Fibroblast of skin of left biceps (primary cell): ENCODE data around the gene ZNF804B.

Experiments
- DNase-seq, 2 experiments: peaks; one replicate each; pipeline ENCODE4 v3.0.0-alpha.2; 2013; ENCODE audit warnings: low read depth in 2 of 2

The ZNF804B gene

DNA sequence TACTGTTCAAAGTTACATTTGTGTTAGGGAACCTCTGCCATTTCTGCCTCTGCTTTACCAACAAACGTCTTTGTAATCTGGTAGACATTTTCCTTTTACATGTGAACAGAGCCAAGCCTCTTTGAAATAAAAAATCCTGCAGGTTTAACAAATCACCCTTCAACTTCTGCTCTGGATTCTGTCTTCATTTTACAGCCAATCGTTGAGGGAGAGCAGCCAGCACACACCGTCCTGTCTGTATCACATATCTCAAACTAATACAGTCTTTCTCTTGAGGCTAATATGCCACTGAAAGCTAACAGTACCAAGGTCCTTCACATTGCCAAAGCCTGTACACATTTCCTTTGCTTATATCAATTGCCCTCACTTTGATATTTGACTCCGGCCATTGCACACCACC, 504.6 kb downstream of the ZNF804B start:
- DNase-seq = no peak

DNA sequence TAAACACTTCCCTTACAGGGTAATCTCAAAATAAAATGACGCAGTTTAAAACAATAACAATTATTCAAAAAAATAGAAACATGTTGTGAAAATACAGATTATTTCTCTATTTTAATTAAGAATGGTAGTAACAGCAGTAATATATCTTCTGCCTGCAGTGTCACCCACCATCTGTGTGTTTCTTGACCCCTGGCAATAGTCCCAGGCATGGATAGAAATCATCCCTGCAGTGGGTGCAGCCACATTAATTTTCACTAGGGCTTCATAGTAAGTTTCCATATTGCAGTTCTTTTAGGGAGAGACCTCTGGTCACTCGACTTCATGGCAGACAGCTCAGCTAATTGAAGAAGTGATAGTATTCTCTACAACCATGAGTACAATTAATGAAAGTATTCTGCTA, 506.1 kb downstream of the ZNF804B start:
- no peak for DNase-seq

DNA sequence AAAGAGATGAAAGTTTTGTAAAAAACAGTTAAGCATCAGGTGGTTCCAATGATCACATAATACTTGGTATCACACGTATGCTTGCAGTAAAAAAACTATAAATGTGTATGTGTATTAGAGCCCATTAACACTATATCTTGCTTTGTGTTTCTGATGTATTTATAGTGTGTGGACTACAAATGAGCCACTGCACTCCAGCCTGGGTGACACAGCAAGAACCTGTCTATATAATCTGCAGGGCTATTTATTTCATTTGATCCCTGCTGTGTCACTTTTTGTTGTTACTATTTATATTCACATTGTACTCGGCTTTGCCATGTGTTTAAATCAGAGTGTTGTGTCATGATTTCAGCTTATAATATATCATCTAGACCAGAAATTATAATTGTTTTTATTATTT, 523.8 kb downstream of the ZNF804B start:
- DNase-seq = no peak

DNA sequence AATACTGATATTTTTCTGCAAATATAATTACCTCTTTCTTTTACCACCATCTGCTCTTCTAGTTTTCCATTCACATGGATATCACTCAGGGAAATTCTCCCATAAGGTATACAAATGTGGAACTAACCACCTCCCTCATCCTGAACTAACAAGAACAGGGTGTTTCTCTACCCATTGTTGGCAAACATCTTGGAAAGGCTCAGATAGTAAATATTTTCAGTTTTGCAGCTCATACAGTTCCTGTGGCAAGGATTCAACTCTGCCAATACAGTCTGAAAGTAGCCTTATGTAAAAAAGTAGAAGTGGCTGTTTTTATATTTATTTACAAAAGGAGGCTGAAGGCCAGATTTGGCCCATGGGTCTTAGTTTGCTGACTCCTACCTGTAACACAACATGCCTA, 549.0 kb downstream of the ZNF804B start:
- DNase-seq = no peak

DNA sequence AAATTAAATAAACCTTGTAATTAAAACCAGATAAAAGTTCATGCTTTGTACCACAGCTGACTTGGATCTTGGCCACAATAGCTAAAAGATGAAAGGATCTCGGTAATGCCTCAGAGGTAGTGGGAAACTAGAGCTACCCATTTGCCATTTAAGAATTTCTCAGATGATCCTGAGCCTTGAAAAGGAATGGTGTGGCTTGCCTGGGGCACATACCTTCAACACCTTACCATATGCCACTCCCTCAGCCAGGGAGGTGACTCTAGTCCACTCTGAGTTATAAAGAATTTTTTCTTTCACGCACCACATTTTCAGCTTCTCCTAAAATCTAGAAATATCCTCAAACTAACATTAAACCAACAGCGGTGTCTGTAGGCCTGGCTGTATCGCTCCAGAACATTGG, 552.4 kb downstream of the ZNF804B start:
- DNase-seq = no peak

DNA sequence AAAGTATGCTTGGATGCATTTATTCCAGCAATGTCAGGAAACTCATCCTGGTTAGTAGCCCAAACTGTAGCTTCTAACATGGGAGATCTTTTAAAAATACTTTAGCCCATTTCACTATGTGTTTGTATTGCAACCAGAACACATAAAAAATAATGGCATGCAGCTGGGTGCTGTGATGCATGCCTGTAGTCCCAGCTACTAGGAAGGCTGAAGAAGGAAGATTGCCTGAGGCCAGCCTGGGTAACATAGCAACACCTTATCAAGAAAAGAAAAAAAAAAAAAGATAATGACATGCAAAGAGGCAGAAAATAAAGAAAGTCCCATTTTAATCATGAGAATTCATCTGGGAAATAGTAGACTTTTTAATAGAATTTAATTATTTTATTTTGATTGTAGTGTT, 553.1 kb downstream of the ZNF804B start:
- no peak for DNase-seq

DNA sequence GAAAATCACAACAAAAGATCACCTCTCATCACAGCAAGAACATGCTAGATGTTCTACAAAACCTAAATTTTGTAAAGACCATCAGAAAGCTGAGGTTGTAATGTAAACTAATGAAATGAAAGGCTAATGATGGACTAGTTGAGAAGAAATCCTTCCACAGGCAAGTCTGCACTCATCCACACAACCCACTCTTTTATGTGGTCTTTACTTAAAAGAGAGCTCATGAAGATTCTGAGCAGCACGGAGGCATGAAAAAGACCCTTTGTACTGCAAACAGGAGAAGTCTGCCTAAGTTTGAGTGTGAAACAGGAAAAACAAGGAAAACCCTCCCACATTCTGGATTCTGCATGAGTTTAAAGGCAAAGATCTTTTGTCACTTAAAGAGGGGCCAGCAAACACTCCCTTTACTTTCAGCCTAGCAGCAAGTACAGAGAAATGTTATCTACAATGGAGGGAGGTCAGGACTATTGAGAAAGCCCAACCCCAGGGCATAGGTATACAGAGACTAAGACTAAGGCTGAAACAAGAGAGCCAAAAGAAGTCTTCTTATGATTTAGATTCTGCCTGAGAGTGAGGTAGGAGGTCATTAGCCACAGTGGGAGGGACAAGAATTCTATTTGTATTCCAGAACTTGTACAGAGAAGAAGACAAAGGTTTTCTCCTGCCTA, 557.2 kb downstream of the ZNF804B start:
- no peak for DNase-seq

DNA sequence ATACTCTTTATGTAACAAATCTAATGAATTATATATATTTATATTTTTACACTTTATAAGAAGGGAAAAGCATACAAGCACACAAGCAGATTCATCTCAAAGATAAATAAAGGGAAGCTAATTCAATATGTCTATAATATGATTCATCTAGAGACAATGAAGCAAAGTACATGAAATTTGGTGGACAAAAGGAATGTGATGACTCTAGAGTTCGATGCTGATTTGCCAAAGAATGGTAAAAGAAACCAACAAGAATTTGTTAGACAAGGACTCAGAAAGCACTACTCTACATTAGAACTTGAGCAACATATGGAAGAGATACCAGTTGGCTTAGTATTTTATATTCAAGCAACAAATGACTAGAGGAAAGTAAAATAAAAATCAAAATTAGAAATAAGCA, 572.5 kb downstream of the ZNF804B start:
- peak; percentile 45 for DNase-seq

DNA sequence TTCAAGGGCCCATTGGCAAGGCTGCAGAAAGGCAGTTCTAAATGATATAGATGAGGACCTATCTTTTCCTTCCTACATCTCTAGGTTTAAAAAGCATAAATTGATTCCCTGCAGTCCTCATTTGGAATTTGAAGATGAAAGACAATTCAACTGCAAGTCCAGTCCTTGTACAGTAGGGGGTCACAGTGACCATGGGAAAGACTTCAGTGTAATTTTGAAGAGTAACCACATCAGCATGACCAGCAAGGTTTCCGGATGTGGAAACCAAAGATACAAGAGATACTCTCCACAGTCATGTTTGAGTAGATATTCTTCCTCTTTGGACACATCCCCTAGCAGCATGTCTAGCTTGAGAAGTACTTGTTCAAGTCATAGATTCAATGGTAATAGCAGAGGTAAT, 575.3 kb downstream of the ZNF804B start:
- no peak for DNase-seq

DNA sequence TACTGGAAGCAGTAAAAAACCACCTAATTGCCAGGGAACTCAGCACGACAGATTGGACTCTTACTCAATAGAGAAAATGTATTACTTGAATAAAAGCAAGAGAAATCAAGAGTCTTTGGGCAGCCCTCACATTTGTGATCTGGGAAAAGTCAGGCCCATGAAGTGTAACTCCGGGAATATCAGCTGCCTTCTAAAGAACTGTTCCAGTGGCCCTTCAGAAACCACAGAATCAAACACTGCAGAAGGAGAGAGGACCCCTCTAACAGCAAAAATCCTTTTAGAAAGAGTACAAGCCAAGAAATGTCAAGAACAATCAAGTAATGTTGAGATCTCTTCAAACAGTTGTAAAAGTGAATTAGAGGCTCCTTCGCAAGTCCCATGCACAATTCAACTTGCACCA, 576.0 kb downstream of the ZNF804B start:
- DNase-seq = no peak

DNA sequence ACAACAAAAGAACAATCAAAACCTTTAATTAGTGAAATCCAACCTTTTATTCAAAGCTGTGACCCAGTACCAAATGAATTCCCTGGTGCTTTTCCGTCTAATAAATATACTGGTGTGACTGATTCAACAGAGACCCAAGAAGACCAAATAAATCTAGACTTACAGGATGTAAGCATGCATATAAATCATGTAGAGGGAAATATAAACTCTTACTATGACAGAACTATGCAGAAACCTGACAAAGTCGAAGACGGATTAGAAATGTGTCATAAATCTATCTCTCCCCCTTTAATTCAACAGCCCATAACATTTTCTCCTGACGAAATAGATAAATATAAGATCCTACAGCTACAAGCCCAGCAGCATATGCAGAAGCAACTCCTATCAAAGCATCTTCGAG, 576.6 kb downstream of the ZNF804B start:
- DNase-seq = no peak

DNA sequence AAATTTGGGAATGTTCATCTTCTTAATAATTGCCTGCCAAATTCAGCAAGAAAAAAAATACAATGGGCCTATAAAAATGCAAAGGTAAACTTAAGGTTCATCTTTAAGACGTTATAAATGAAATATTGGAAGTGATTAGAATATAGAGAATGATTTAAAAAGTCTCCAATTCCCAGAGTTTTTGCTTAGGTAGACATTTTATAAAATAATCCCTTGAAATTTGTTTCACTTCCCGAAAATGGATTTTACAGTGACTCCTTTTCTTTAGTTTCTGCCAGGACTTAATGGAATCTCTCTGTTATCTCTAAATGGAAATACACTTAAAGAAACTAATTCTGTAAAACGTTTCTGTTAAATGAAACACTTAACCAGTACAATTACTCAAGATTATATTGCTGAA, 580.2 kb downstream of the ZNF804B start:
- no peak for DNase-seq

DNA sequence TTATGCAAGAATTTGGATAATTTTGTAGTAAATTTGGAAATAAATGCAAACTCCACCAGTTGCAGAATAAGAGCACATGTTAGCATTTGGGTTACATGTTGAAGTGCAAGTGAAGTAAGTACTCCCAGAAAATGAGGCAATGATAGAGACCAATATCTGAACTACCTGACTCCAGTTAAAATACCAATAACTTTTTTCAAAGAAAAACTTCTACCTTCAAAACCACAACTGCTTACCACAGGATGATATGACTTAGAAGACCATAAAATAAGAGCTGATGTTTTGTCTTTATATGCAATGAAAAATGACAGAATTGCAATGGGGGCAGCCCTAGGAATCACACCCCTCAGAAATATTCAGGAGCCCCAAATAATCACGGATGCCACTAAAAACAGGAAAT, 597.6 kb downstream of the ZNF804B start:
- no peak for DNase-seq

DNA sequence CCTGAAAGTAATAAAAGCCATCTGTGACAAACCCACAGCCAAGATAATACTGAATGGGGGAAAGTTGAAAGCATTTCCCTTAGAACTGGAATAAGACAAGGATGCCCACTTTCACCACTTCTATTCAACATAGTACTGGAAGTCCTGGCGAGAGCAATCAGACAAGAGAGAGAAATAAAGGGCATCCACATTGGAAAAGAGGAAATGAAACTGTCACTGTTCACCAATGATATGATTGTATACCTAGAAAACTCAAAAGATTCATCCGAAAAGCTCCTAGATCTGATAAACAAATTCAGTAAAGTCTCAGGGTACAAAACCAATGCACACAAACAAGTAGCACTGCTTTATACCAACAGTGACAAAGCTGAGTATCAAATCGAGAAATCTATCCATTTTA, 617.7 kb downstream of the ZNF804B start:
- no peak for DNase-seq

DNA sequence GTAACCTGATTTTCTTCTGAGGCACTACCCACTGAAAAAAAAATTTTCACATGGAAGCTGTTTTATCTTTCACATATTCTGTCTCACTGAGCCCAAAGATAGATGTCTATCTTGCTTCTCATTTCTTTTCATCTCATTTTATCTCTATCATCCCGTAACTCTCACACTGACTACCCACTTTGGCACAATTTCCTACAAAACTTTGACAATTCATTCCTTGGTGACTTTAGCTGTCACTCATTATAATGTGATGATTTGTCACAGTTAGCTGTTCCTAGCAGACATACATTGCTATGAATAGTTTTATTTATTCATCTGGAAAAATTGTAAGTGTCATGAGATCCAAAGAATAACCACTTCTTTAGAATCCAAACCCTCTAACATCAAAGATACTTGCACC, 625.9 kb downstream of the ZNF804B start:
- DNase-seq = no peak
